Loucy (cell line): ENCODE measurements around the gene TMBIM1.

Source experiments
- H2AFZ ChIP-seq: fragments of 200-600 bp; sonication (generic); 2 replicates; pipeline ENCODE4 v1.6.0; 2016; ENCODE audit warnings: antibody characterized with exemption, mild to moderate bottlenecking, low read length, moderate library complexity
- H3F3A ChIP-seq: fragments of 200-600 bp; 2 replicates; pipeline ENCODE4 v1.6.0; 2016; ENCODE audit warnings: antibody characterized with exemption, low read depth, mild to moderate bottlenecking
- H3K27me3 ChIP-seq: fragments of 200-600 bp; sonication (generic); 2 replicates; pipeline ENCODE4 v1.6.1; 2014; ENCODE audit warnings: low read length, mild to moderate bottlenecking; ENCODE audit not compliant: insufficient read depth, poor library complexity, severe bottlenecking
- H3K36me3 ChIP-seq: fragments of 200-600 bp; sonication (generic); 2 replicates; pipeline ENCODE4 v1.6.1; 2016; ENCODE audit warnings: low read length; ENCODE audit not compliant: insufficient read depth
- H3K4me1 ChIP-seq: fragments of 200-600 bp; sonication (generic); 2 replicates; pipeline ENCODE4 v1.5.1; 2014; ENCODE audit warnings: low read length, mild to moderate bottlenecking; ENCODE audit not compliant: insufficient read depth, poor library complexity, severe bottlenecking
- H3K4me2 ChIP-seq: fragments of 200-600 bp; sonication (generic); 2 replicates; pipeline ENCODE4 v1.6.0; 2014; ENCODE audit warnings: antibody characterized with exemption, low read length, low read depth, mild to moderate bottlenecking; ENCODE audit not compliant: poor library complexity, severe bottlenecking
- H3K4me3 ChIP-seq: fragments of 200-600 bp; sonication (generic); 2 replicates; pipeline ENCODE4 v1.5.1; 2014; ENCODE audit warnings: low read length, mild to moderate bottlenecking, mixed read lengths; ENCODE audit not compliant: poor library complexity, severe bottlenecking
- H3K79me2 ChIP-seq: fragments of 200-600 bp; sonication (generic); 2 replicates; pipeline ENCODE4 v1.6.1; 2014; ENCODE audit warnings: low read length; ENCODE audit not compliant: insufficient read depth
- H3K9ac ChIP-seq: fragments of 200-600 bp; sonication (generic); 2 replicates; pipeline ENCODE4 v1.6.0; 2014; ENCODE audit warnings: mild to moderate bottlenecking, low read depth, low read length, moderate library complexity; ENCODE audit not compliant: poor library complexity, severe bottlenecking
- H3K9me2 ChIP-seq: fragments of 200-600 bp; sonication (generic); replicated peaks from 2 replicates; pipeline ENCODE4 v1.6.1; 2016; ENCODE audit warnings: low read depth, low read length, mixed read lengths
- H3K9me3 ChIP-seq: fragments of 200-600 bp; sonication (generic); 2 replicates; pipeline ENCODE4 v1.6.1; 2014; ENCODE audit warnings: mild to moderate bottlenecking, antibody characterized with exemption, low read length, low read depth; ENCODE audit not compliant: insufficient read depth
- H4K20me1 ChIP-seq: fragments of 200-600 bp; sonication (generic); 2 replicates; pipeline ENCODE4 v1.6.0; 2014; ENCODE audit warnings: antibody characterized with exemption, low read length, mild to moderate bottlenecking; ENCODE audit not compliant: insufficient read depth, poor library complexity, severe bottlenecking
- CTCF ChIP-seq: fragments of 200-600 bp; sonication (generic); conservative IDR thresholded peaks from 2 replicates; pipeline ENCODE4 v1.5.1; 2014; ENCODE audit warnings: mild to moderate bottlenecking, antibody characterized with exemption, low read length
- EZH2phosphoT487 ChIP-seq: fragments of 200-600 bp; IDR thresholded peaks from 2 replicates; pipeline ENCODE4 v1.6.1; 2018; ENCODE audit warnings: antibody characterized with exemption, mild to moderate bottlenecking, moderate library complexity, borderline replicate concordance

Gene TMBIM1

GRCh38 chr2:218230882-218231281, 61.4 kb downstream of the TMBIM1 start:
- Histone ChIP-seq H3K4me2 (peak overlapping the region; percentile 66), H4K20me1 (peaks cover 4% of the 10 kb centered on the region), H3K27me3 (no peaks in the 10 kb centered on the region), H3K9ac (peak overlapping the region; percentile 72), H3K4me3 (peak overlapping the region; percentile 64), H3K36me3 (peaks cover 83% of the 10 kb centered on the region), H3K9me3 (no peaks in the 10 kb centered on the region), H2AFZ (no peak overlapping the region), H3K79me2 (peaks cover 78% of the 10 kb centered on the region), H3F3A (peaks cover 12% of the 10 kb centered on the region), H3K9me2 (no peaks in the 10 kb centered on the region), H3K4me1 (peaks cover 38% of the 10 kb centered on the region)
- TF ChIP-seq CTCF (peak; percentile 53; the same call in 1 of the 2 replicates), EZH2phosphoT487 (no peak)

GRCh38 chr2:218229851-218230250, 62.5 kb downstream of the TMBIM1 start:
- peaks cover 45% of the 10 kb centered on the region for H3K4me1 ChIP-seq

DNA sequence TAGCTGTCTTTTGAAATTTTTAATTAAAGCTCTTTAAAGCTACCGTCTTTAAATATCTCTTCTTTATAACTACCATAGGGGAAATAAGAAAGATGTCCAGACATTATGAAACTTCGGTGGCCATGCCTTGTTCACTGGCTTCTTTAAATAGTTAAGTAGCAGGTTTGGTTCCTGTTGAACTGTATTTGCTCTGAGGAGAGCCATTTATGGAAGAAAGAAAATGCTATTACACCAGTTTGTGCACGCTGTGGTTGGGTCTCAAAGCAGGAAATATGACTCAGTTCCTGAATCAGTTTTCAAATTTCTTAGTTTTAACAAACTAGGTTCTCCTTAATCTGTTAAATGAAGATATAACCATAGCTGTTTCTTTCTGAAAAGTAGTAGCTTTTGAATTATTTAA, 63.1 kb downstream of the TMBIM1 start:
- no peaks in the 10 kb centered on the region for H3K9me3 ChIP-seq
- H3K4me2 ChIP-seq = peak overlapping the region; percentile 66
- peak overlapping the region; percentile 72 for H3K9ac ChIP-seq
- peak overlapping the region; percentile 64 for H3K4me3 ChIP-seq
- H3K4me1 ChIP-seq = peaks cover 51% of the 10 kb centered on the region
- no peak overlapping the region for H2AFZ ChIP-seq
- peaks cover 12% of the 10 kb centered on the region for H3F3A ChIP-seq
- no peaks in the 10 kb centered on the region for H3K9me2 ChIP-seq
- H3K27me3 ChIP-seq = no peaks in the 10 kb centered on the region
- H3K36me3 ChIP-seq = peaks cover 83% of the 10 kb centered on the region
- TF ChIP-seq CTCF (no peak), EZH2phosphoT487 (no peak)
- peaks cover 82% of the 10 kb centered on the region for H3K79me2 ChIP-seq
- peaks cover 20% of the 10 kb centered on the region for H4K20me1 ChIP-seq

More at GRCh38 chr2:218229851-218230250, 62.5 kb downstream of the TMBIM1 start:
- peaks cover 14% of the 10 kb centered on the region for H4K20me1 ChIP-seq
- peak overlapping the region; percentile 72 for H3K9ac ChIP-seq
- H3K27me3 ChIP-seq = no peaks in the 10 kb centered on the region
- TF ChIP-seq EZH2phosphoT487 = no peak
- no peak for TF ChIP-seq CTCF
- H3K4me3 ChIP-seq = peak overlapping the region; percentile 64
- H3K4me2 ChIP-seq = peak overlapping the region; percentile 66
- H2AFZ ChIP-seq = no peak overlapping the region
- peaks cover 83% of the 10 kb centered on the region for H3K36me3 ChIP-seq
- peaks cover 80% of the 10 kb centered on the region for H3K79me2 ChIP-seq
- no peaks in the 10 kb centered on the region for H3K9me3 ChIP-seq
- H3F3A ChIP-seq = peaks cover 12% of the 10 kb centered on the region
- H3K9me2 ChIP-seq = no peaks in the 10 kb centered on the region
